SU-DHL-6 (cell line): ENCODE data around the gene MLKL.
A peak's percentile ranks its signal among the peaks of the same experiment; 100 is the strongest.

Source experiments
- H2AFZ ChIP-seq: fragments of 200-600 bp; sonication (generic); 2 replicates; pipeline ENCODE4 v1.6.1; 2014; ENCODE audit warnings: low read depth, mild to moderate bottlenecking, moderate library complexity, mixed read lengths, antibody characterized with exemption, low read length; ENCODE audit not compliant: severe bottlenecking
- H3F3A ChIP-seq: fragments of 200-600 bp; shearing (Covaris generic); 2 replicates; pipeline ENCODE4 v1.6.0; 2016; ENCODE audit warnings: antibody characterized with exemption, mild to moderate bottlenecking; ENCODE audit not compliant: insufficient read depth
- H3K27ac ChIP-seq: fragments of 200-600 bp; sonication (generic); 2 replicates; pipeline ENCODE4 v1.5.1; 2016; ENCODE audit warnings: low read depth, mild to moderate bottlenecking, low read length, moderate library complexity, mixed read lengths
- H3K27me3 ChIP-seq: fragments of 200-600 bp; sonication (generic), shearing (Covaris generic); 2 replicates; pipeline ENCODE4 v1.6.0; 2014; ENCODE audit warnings: mild to moderate bottlenecking, low read length
- H3K36me3 ChIP-seq: fragments of 200-600 bp; sonication (generic); 2 replicates; pipeline ENCODE4 v1.6.1; 2014; ENCODE audit warnings: mild to moderate bottlenecking, low read length, mixed read lengths
- H3K4me2 ChIP-seq: fragments of 300-600, 200-600 bp; shearing (Covaris generic), sonication (generic); 2 replicates; pipeline ENCODE4 v1.6.0; 2014; ENCODE audit warnings: low read length, low read depth, mild to moderate bottlenecking; ENCODE audit not compliant: poor library complexity, severe bottlenecking
- H3K4me3 ChIP-seq: fragments of 200-600 bp; sonication (generic); 2 replicates; pipeline ENCODE4 v1.5.1; 2014; ENCODE audit warnings: antibody characterized with exemption, low read length, mild to moderate bottlenecking, mixed read lengths; ENCODE audit not compliant: insufficient read depth, poor library complexity, severe bottlenecking
- H3K79me2 ChIP-seq: fragments of 200-600 bp; sonication (generic); 2 replicates; pipeline ENCODE4 v1.6.1; 2014; ENCODE audit warnings: mild to moderate bottlenecking, low read length, moderate library complexity; ENCODE audit not compliant: insufficient read depth
- H3K9ac ChIP-seq: fragments of 200-600 bp; sonication (generic); 2 replicates; pipeline ENCODE4 v1.7.0; 2014; ENCODE audit warnings: mild to moderate bottlenecking, low read length
- H3K9me2 ChIP-seq: fragments of 200-600 bp; sonication (generic); replicated peaks from 2 replicates; pipeline ENCODE4 v1.6.1; 2014; ENCODE audit warnings: low read length; ENCODE audit not compliant: insufficient read depth
- H3K9me3 ChIP-seq: fragments of 200-600 bp; sonication (generic); 2 replicates; pipeline ENCODE4 v1.6.1; 2014; ENCODE audit warnings: low read length, mixed read lengths; ENCODE audit not compliant: insufficient read depth
- H4K20me1 ChIP-seq: fragments of 200-600 bp; sonication (generic); 2 replicates; pipeline ENCODE4 v1.6.1; 2014; ENCODE audit warnings: low read depth, mild to moderate bottlenecking, antibody characterized with exemption, low read length, moderate library complexity, mixed read lengths
- CTCF ChIP-seq: fragments of 200-600 bp; sonication (generic); IDR thresholded peaks from one replicate; pipeline ENCODE4 v1.5.1; 2017; ENCODE audit warnings: antibody characterized with exemption, mild to moderate bottlenecking, low read length, moderate library complexity; ENCODE audit not compliant: insufficient read depth, poor library complexity, severe bottlenecking
- EZH2phosphoT487 ChIP-seq: fragments of 200-600 bp; sonication (generic), shearing (Covaris generic); conservative IDR thresholded peaks from 2 replicates; pipeline ENCODE4 v1.6.1; 2018; ENCODE audit warnings: mild to moderate bottlenecking, antibody characterized with exemption, low read length, moderate library complexity, mixed read lengths

MLKL gene

GRCh38 chr16:74667255-74667700 is 33.4 kb downstream of the MLKL start:
- Histone ChIP-seq H2AFZ (peak overlapping the region; percentile 93), H3K79me2 (peaks cover 44% of the 10 kb centered on the region), H3K4me2 (peak overlapping the region; percentile 98), H3K27me3 (no peaks in the 10 kb centered on the region), H3K36me3 (peaks cover 16% of the 10 kb centered on the region), H3K9ac (peak overlapping the region; percentile 68), H3K9me2 (no peaks in the 10 kb centered on the region), H3F3A (no peaks in the 10 kb centered on the region), H3K4me3 (peak overlapping the region; percentile 57), H3K9me3 (0 out of 2 replicates have a peak, but pooled peaks cover 5% of the 10 kb centered on the region), H3K27ac (peak overlapping the region; percentile 76), H4K20me1 (peaks cover 12% of the 10 kb centered on the region)
- TF ChIP-seq CTCF (no peak), EZH2phosphoT487 (no peak)

GRCh38 chr16:74666425-74667254 is 34.0 kb downstream of the MLKL start, which contains the start of gene RFWD3:
Gene RFWD3 (minus strand): TSS chr16:74666877. CDS start chr16:74661449, 5,428 bp downstream.
- TF ChIP-seq CTCF: no peak
- no peak for TF ChIP-seq EZH2phosphoT487
- no peaks in the 10 kb centered on the region for H3K27me3 ChIP-seq
- 0 out of 2 replicates have a peak, but pooled peaks cover 5% of the 10 kb centered on the region for H3K9me3 ChIP-seq
- peaks cover 19% of the 10 kb centered on the region for H4K20me1 ChIP-seq
- H3K27ac ChIP-seq: peak within 1 kb of the TSS; percentile 76
- H3F3A ChIP-seq: no peaks in the 10 kb centered on the region
- H2AFZ ChIP-seq: peak within 1 kb of the TSS; percentile 93
- peak within 1 kb of the TSS; percentile 90 for H3K4me3 ChIP-seq
- peaks cover 21% of the 10 kb centered on the region for H3K36me3 ChIP-seq
- peak within 1 kb of the TSS; percentile 98 for H3K4me2 ChIP-seq
- no peaks in the 10 kb centered on the region for H3K9me2 ChIP-seq
- peaks cover 50% of the 10 kb centered on the region for H3K79me2 ChIP-seq
- H3K9ac ChIP-seq: peak within 1 kb of the TSS; percentile 98

GRCh38 chr16:74666010-74666421 is 34.6 kb downstream of the MLKL start:
- Histone ChIP-seq H3K4me2 (peak overlapping the region; percentile 76), H3K9me3 (0 out of 2 replicates have a peak, but pooled peaks cover 5% of the 10 kb centered on the region), H3K4me3 (peak overlapping the region; percentile 90), H2AFZ (no peak overlapping the region), H3K27me3 (no peaks in the 10 kb centered on the region), H3K79me2 (peaks cover 57% of the 10 kb centered on the region), H3K36me3 (peaks cover 27% of the 10 kb centered on the region), H3F3A (no peaks in the 10 kb centered on the region), H3K9ac (peak overlapping the region; percentile 98), H3K27ac (peak overlapping the region; percentile 74), H3K9me2 (no peaks in the 10 kb centered on the region), H4K20me1 (peaks cover 25% of the 10 kb centered on the region)
- no peak for TF ChIP-seq EZH2phosphoT487
- no peak for TF ChIP-seq CTCF
